K562 (cell line): ENCODE measurements around the gene ANKS1B. TPM values are rescaled to one million over a fixed set of nuclear protein-coding genes. Genes with fewer than 3 reads are reported as not detected.

Experiments used
- HINFP ChIP-seq: fragments of 450-650 bp; conservative IDR thresholded peaks from 2 replicates; pipeline ENCODE4 v1.6.1; 2016; ENCODE audit warnings: missing genetic modification characterization, low read depth, mild to moderate bottlenecking, control low read depth, missing compliant biosample characterization
- POLR2A ChIP-seq: fragments of 450-650 bp; conservative IDR thresholded peaks from 2 replicates; pipeline ENCODE4 v1.6.1; 2016
- RAD21 ChIP-seq, 2 experiments: fragments of 250-450 bp in 1 of 2; fragments of 450-650 bp in 1 of 2; sonication (Bioruptor Pico) in 1 of 2; formaldehyde crosslinking in 1 of 2; IDR thresholded peaks in 1 of 2; conservative IDR thresholded peaks in 1 of 2; 2 replicates each; pipeline versions ENCODE4 v1.4.0 to v1.8.0; 2020 to 2022; ENCODE audit warnings: mild to moderate bottlenecking in 2 of 2, moderate library complexity in 1 of 2
- SMC3 ChIP-seq: conservative IDR thresholded peaks from 2 replicates; pipeline ENCODE4 v1.6.1; 2011; ENCODE audit warnings: low read depth, low read length, improper control_type of control experiment; ENCODE audit not compliant: insufficient read depth
- ZEB2 ChIP-seq: fragments of 450-650 bp; IDR thresholded peaks from 2 replicates; pipeline ENCODE4 v1.6.1; 2016
- ZNF699 ChIP-seq: fragments of 250-450 bp; sonication (Bioruptor Pico); IDR thresholded peaks from 2 replicates; pipeline ENCODE4 v1.8.0; 2021; ENCODE audit warnings: mild to moderate bottlenecking, moderate library complexity; ENCODE audit not compliant: insufficient replicate concordance
- polyA plus RNA-seq, 8 experiments: library from polyadenylated mRNA; depleted of rRNA in 4 of 8; stranded (reverse) in 5 of 8; unstranded in 3 of 8; fragments of >200 nt; fragmentation: Nextera tagmentation in 2 of 8; fragmentation: Illumina TruSeq in 1 of 8; extraction: Ambion mirVana in 2 of 8; extraction: Trizol in 1 of 8; gene quantifications; 2 replicates each; pipeline versions ENCODE4 v1.2.1 to v1.2.3, GENCODE V29; 2011 to 2014; ENCODE audit warnings: inconsistent platforms in 1 of 8, missing spikeins in 1 of 8
- total RNA-seq, 7 experiments: library from RNA; depleted of rRNA in 6 of 7; stranded (reverse); fragments of >200 nt in 6 of 7; fragmentation: Illumina TruSeq in 2 of 7; extraction: Trizol in 2 of 7; gene quantifications; 2 replicates each; pipeline versions ENCODE4 v1.2.1 to v1.2.3, GENCODE V29; 2011 to 2021; ENCODE audit warnings: low replicate concordance in 1 of 7
- TF ChIP-seq, protein P1 (sequence below), 3 experiments: IDR thresholded peaks in 2 of 3; conservative IDR thresholded peaks in 1 of 3; 2 replicates each; pipeline ENCODE4 v1.5.1; 2011 to 2012; ENCODE audit warnings: low read length in 3 of 3, mild to moderate bottlenecking in 3 of 3, control low read depth in 2 of 3, improper control_type of control experiment in 1 of 3, inconsistent platforms in 1 of 3, low read depth in 1 of 3, mixed read lengths in 1 of 3, moderate library complexity in 1 of 3; ENCODE audit not compliant: insufficient read depth in 2 of 3
- TF ChIP-seq, protein P2 (sequence below): fragments of 450-650 bp; IDR thresholded peaks from 2 replicates; pipeline ENCODE4 v1.6.1; 2017; ENCODE audit warnings: antibody characterized with exemption, mild to moderate bottlenecking

ANKS1B gene
- total and polyA plus RNA-seq, 9 of the 15 experiments (the other 6 are each of a cell fraction or from before 2014, with no cell fraction given): 0.04 to 0.47 (median 0.28) TPM; not detected in 4

- TF ChIP-seq RAD21 (CRISPR knock-in tag; conservative IDR thresholded peaks at IDR 0.05 in 1 of 2, IDR thresholded peaks at IDR 0.05 in 1 of 2) (peak; percentile 30 to 76; a peak in 2 of 4 replicates), POLR2A (no peak), SMC3 (peak; percentile 75), ZNF699 (no peak), ZEB2 (no peak), HINFP (tag) (no peak)
- TF ChIP-seq, protein P1, sequence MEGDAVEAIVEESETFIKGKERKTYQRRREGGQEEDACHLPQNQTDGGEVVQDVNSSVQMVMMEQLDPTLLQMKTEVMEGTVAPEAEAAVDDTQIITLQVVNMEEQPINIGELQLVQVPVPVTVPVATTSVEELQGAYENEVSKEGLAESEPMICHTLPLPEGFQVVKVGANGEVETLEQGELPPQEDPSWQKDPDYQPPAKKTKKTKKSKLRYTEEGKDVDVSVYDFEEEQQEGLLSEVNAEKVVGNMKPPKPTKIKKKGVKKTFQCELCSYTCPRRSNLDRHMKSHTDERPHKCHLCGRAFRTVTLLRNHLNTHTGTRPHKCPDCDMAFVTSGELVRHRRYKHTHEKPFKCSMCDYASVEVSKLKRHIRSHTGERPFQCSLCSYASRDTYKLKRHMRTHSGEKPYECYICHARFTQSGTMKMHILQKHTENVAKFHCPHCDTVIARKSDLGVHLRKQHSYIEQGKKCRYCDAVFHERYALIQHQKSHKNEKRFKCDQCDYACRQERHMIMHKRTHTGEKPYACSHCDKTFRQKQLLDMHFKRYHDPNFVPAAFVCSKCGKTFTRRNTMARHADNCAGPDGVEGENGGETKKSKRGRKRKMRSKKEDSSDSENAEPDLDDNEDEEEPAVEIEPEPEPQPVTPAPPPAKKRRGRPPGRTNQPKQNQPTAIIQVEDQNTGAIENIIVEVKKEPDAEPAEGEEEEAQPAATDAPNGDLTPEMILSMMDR (IDR thresholded peaks at IDR 0.05 in 2 of 3, conservative IDR thresholded peaks at IDR 0.05 in 1 of 3; ENCODE audit: insufficient read depth in 2 of 3, low read depth in 1 of 3, low read length in 3 of 3): peak; percentile 67 to 77 (median 69)
- TF ChIP-seq, protein P2, sequence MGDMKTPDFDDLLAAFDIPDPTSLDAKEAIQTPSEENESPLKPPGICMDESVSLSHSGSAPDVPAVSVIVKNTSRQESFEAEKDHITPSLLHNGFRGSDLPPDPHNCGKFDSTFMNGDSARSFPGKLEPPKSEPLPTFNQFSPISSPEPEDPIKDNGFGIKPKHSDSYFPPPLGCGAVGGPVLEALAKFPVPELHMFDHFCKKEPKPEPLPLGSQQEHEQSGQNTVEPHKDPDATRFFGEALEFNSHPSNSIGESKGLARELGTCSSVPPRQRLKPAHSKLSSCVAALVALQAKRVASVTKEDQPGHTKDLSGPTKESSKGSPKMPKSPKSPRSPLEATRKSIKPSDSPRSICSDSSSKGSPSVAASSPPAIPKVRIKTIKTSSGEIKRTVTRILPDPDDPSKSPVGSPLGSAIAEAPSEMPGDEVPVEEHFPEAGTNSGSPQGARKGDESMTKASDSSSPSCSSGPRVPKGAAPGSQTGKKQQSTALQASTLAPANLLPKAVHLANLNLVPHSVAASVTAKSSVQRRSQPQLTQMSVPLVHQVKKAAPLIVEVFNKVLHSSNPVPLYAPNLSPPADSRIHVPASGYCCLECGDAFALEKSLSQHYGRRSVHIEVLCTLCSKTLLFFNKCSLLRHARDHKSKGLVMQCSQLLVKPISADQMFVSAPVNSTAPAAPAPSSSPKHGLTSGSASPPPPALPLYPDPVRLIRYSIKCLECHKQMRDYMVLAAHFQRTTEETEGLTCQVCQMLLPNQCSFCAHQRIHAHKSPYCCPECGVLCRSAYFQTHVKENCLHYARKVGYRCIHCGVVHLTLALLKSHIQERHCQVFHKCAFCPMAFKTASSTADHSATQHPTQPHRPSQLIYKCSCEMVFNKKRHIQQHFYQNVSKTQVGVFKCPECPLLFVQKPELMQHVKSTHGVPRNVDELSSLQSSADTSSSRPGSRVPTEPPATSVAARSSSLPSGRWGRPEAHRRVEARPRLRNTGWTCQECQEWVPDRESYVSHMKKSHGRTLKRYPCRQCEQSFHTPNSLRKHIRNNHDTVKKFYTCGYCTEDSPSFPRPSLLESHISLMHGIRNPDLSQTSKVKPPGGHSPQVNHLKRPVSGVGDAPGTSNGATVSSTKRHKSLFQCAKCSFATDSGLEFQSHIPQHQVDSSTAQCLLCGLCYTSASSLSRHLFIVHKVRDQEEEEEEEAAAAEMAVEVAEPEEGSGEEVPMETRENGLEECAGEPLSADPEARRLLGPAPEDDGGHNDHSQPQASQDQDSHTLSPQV: no peak
Measured at GRCh38 chr12:98698603-98699463, 1285.9 kb downstream of the ANKS1B start (continued).
